ENCODE data around the gene SNX32. TPM values are rescaled to one million over a fixed set of nuclear protein-coding genes. Genes with fewer than 3 reads are reported as not detected.

The SNX32 gene
- total and polyA plus RNA-seq, 2 of the 13 experiments (the other 11 are each of a cell fraction or from before 2014, with no cell fraction given): 0.09 to 0.34 TPM

- ChIA-PET CTCF (ENCODE audit: low intra/inter-chr PET ratio, low total read pairs) (no interaction called here), POLR2A (interaction anchor here (1.1 to 1.3 kb wide), 2 partner anchors 11 to 70 kb away, joined by 3 read pairs; partner anchors contain the start of gene CFL1)
- H3K4me1 ChIP-seq (ENCODE audit: insufficient read depth, low read length): peaks cover 48% of the 10 kb centered on the region
- H3K79me2 ChIP-seq (ENCODE audit: insufficient read depth, low read length): no peaks in the 10 kb centered on the region
- H3K4me2 ChIP-seq (ENCODE audit: low read depth, low read length): peak overlapping the region; percentile 71
- WGBS (ENCODE audit: low lambda C conversion rate): 18% methylated on average over 27 of the region's 64 CpGs
- peak overlapping the region in 2 of 3 experiments; percentile 40 to 61; a peak in 3 of 6 replicates for H3K4me3 ChIP-seq (replicated peaks in 1 of 3; ENCODE audit: insufficient read depth in 1 of 3, low read depth in 2 of 3, low read length in 3 of 3)
- no peak for DNase-seq (ENCODE audit: low spot score)
- intact Hi-C loops (cut with micrococcal nuclease; ENCODE audit: unreplicated experiment) (no loop called here), in situ Hi-C loops (cut with HindIII; ENCODE audit: extremely low pct_ligation_motif_present, low pct_unique_long_range_greater_than_20kb) (no loop called here)
- H3K9ac ChIP-seq (ENCODE audit: insufficient read depth, low read depth, low read length): no peak overlapping the region
- no peaks in the 10 kb centered on the region for H3K36me3 ChIP-seq (replicated peaks in 1 of 2; ENCODE audit: control insufficient read depth in 1 of 2, insufficient read depth in 2 of 2, low read length in 2 of 2)
- H3K9me3 ChIP-seq (ENCODE audit: low read length): no peaks in the 10 kb centered on the region
- peaks cover 28 to 83% of the 10 kb centered on the region in 2 experiments for H3K27me3 ChIP-seq (ENCODE audit: control insufficient read depth in 1 of 2, insufficient read depth in 2 of 2, low read length in 2 of 2)
- H3K27ac ChIP-seq (ENCODE audit: extremely low read length, insufficient read depth, low read length): no peak overlapping the region
- H4K20me1 ChIP-seq (ENCODE audit: insufficient read depth, low read length): no peaks in the 10 kb centered on the region
- FAIRE-seq: no peak
- BruUV-seq (replicated peaks): no TSS peak
- H2AFZ ChIP-seq (ENCODE audit: low read length): no peak overlapping the region
- ATAC-seq: no peak
- peak; percentile 86; the same call in 1 of the 2 replicates for TF ChIP-seq EZH2 (conservative IDR thresholded peaks at IDR 0.05; ENCODE audit: low read depth, low read length)
- no peak for TF ChIP-seq HHEX (CRISPR knock-in tag; IDR thresholded peaks at IDR 0.05)
- 0 out of 2 replicates have a peak, but pooled peaks have one; percentile 29 for TF ChIP-seq HOXA3 (CRISPR knock-in tag; IDR thresholded peaks at IDR 0.05)
- TF ChIP-seq SP4 (CRISPR knock-in tag; IDR thresholded peaks at IDR 0.05): 0 out of 2 replicates have a peak, but pooled peaks have one; percentile 39
- TF ChIP-seq, protein P1, sequence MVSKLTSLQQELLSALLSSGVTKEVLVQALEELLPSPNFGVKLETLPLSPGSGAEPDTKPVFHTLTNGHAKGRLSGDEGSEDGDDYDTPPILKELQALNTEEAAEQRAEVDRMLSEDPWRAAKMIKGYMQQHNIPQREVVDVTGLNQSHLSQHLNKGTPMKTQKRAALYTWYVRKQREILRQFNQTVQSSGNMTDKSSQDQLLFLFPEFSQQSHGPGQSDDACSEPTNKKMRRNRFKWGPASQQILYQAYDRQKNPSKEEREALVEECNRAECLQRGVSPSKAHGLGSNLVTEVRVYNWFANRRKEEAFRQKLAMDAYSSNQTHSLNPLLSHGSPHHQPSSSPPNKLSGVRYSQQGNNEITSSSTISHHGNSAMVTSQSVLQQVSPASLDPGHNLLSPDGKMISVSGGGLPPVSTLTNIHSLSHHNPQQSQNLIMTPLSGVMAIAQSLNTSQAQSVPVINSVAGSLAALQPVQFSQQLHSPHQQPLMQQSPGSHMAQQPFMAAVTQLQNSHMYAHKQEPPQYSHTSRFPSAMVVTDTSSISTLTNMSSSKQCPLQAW (CRISPR knock-in tag; IDR thresholded peaks at IDR 0.05): 0 out of 2 replicates have a peak, but pooled peaks have one; percentile 17
- peak; percentile 89 for TF ChIP-seq ZNF281 (CRISPR knock-in tag; IDR thresholded peaks at IDR 0.05; ENCODE audit: borderline replicate concordance)
- 0 out of 2 replicates have a peak, but pooled peaks have one; percentile 53 for TF ChIP-seq MIXL1 (CRISPR knock-in tag; IDR thresholded peaks at IDR 0.05)
- no peak for TF ChIP-seq SP1 (IDR thresholded peaks at IDR 0.05)
- no peak for TF ChIP-seq SP1 (CRISPR knock-in tag; IDR thresholded peaks at IDR 0.05)
- peak; percentile 64; the same call in 1 of the 2 replicates for TF ChIP-seq PAXIP1 (CRISPR knock-in tag; conservative IDR thresholded peaks at IDR 0.05)
- TF ChIP-seq HNF4G (IDR thresholded peaks at IDR 0.05; ENCODE audit: borderline replicate concordance, low read depth, low read length): peak; percentile 63; the same call in 1 of the 2 replicates
- no peak for TF ChIP-seq HNF4G (CRISPR knock-in tag; IDR thresholded peaks at IDR 0.05; ENCODE audit: borderline replicate concordance, low read depth)
- no peak for TF ChIP-seq MTA3 (CRISPR knock-in tag; IDR thresholded peaks at IDR 0.05)
- TF ChIP-seq NR2F6 (IDR thresholded peaks at IDR 0.05): no peak
- TF ChIP-seq NR2F6 (CRISPR knock-in tag; IDR thresholded peaks at IDR 0.05): 0 out of 2 replicates have a peak, but pooled peaks have one; percentile 10
- peak; percentile 29; the same call in 1 of the 2 replicates for TF ChIP-seq SALL1 (CRISPR knock-in tag; IDR thresholded peaks at IDR 0.05)
- TF ChIP-seq RFXAP (CRISPR knock-in tag; IDR thresholded peaks at IDR 0.05; ENCODE audit: borderline replicate concordance): no peak
Measured at GRCh38 chr11:65787649-65788622, 45.8 kb upstream of the SNX32 start.
